HG03469 (cell line): ENCODE data around the gene HOMER1.
"Not testable (repeated sequence)": the region's sequence is repeated elsewhere in the genome, so short reads cannot be mapped to it uniquely, and the experiment has no call there.

ENCODE experiments used
- ATAC-seq: cut with Tn5 transposase; IDR thresholded peaks from one replicate; pipeline ENCODE4 v1.9.1; 2021; ENCODE audit warnings: mild to moderate bottlenecking, moderate library complexity, moderate number of reproducible peaks; ENCODE audit not compliant: unreplicated experiment

The HOMER1 gene

DNA sequence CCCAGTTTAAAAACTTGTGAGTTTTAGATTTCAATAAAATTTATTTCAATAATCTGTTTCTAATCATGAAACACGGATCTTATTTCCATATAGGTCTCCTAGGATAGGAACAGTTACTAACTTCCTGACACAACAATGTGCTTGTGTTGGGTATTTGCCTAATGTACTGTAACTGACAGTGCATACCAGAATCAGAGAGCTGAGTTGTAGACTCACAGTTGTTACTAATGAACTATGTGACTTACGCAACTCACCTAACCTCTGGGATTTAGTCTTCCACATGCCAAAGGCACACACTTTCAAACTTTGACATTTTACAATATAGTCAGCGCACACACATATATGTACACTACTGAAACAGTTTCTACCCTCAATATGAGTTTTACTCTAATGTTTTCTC lies 77.7 kb downstream of the HOMER1 start:
- ATAC-seq = no peak

DNA sequence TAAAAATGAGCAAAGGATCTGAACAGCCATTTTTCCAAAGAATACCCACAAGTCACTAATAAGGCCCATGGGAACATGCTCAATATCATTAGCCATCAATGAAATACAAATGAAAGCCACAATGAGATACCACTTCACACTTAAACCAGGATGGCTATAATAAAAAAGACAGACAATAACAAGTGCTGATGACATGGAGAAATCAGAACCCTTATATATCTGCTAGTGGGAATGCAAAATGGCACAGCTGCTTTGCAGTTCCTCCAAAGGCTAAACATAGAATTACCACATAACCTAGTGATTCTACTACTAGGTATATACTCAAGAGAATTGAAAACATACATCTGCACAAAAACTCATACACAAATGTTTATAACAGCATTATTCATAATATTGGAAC lies 83.7 kb downstream of the HOMER1 start:
- no peak for ATAC-seq

DNA sequence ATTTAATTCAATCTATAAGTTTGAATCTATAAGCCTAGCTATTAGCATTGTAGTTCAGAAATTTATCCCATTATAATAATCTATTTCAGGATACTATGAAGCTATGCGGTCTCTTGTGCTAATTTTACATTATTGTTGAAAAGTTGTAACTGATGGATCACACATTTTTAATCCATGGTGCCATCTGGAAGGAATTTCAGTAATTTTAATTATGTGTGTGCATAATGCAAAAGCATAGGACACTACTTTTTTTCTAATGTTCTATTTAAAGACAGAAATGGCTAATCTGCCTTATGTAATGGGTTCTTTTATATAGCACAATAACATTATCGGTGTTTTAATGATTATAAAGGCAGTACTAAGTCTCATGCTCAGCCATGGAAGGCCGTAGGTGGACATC lies 90.6 kb downstream of the HOMER1 start:
- ATAC-seq = no peak

DNA sequence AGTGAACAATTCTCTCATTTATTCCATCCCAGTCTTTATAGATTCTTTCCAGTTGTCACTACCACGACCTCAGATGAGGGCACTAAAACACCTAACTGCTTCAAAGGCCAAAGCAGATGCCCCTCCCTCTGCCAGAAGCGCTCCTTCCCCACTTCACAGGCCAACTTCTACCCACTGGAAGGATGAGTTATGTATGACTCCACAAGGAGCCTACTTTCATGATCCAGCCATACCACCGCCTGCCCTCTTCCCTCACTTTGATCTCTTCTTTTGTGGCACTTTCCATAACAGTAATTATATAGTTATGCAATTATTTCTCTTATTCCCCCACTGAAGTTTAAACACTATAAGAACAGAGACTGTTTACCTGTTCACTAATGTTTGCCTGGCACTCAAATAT lies 93.7 kb downstream of the HOMER1 start:
- no peak for ATAC-seq

DNA sequence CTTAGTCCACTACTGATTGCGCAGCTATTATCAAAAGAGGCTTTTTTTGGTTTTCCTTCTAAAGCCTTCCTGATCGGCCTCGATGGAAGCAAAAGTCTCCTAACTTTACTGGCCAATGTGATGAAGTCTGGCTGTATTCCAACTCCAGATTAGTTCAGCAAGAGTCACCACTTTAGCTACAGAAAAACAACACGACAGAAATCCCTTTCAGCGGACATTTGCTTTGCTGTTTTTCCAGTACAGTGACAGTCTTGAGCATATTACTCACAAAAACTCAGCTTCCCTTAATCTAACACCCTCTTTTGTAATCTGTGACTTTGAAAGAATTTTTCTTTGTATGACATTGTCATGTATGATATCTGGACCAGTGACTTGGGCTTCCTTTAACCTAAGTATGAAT lies 95.7 kb downstream of the HOMER1 start:
- ATAC-seq = no peak

DNA sequence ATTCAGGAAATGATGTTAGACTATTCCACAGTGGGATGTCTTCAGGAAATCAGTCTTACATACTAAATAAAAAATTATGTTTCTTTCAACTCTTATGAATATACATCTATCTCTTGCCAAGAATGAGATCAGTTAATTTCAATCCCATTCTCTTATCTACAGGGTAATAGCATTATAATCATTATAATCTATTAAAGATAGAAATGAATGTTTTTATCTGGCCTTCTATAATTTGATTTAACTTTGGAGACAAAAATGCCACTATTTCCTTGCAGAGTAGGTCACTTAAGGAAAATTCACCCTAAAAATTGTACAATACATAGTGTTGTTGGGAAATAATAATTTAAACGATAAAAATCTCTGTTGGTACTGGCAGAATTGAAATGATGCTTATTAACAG lies 96.4 kb downstream of the HOMER1 start:
- ATAC-seq = no peak

DNA sequence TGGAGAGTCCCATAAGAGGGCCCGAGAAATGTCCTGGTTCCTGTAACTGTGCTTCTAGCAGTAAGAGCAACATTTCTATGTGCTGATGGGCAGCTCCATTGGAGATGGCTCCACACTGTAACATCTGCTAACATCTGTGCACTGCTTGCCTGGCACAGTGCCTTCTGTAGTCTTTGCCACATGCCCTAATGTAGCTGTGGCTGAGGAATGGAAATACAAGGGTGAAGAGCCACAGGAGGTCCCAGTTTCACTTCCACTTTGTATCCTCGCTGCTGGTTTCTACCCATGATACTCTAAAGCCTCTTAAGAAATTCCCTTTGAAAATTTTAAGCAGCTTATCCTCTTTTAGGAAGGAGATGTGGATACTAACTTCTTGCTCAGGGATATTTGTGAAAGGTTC lies 97.4 kb downstream of the HOMER1 start:
- peak; percentile 86 for ATAC-seq

DNA sequence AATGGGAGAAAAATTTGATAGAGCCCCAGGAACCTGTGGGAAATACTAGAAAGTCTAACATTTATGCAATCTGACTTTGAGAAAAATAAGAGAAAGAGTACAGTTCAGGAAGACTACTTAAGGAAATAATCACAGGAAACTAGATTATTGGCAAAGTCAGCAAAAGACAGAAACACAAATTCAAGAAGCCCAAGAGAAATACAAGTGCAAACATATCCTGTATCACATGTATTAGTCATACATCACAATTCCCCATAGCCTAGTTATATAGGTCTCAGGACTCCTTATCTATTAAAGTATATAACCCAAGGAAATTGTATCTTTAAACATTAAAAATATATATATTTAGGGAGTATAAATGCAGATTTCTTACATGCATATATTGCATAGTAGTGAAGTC lies 100.8 kb downstream of the HOMER1 start:
- no peak for ATAC-seq

DNA sequence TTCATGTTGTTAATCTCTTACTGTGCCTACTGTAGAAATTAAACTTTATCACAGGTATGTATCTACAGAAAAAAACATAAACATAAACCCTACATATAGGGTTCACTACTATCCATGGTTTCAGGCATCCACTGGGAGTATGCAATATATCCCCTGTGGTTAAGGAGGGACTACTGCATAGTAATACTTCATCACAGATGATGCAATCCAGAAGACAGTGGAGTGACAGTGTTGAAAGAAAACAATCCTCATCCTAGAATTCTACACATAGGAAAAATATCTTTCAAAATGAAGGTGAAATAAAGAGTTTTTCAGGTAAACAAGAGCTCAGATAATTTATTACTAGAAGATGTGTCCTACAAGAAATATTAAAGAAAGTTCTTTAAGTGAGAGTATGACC lies 105.9 kb downstream of the HOMER1 start:
- no peak for ATAC-seq

DNA sequence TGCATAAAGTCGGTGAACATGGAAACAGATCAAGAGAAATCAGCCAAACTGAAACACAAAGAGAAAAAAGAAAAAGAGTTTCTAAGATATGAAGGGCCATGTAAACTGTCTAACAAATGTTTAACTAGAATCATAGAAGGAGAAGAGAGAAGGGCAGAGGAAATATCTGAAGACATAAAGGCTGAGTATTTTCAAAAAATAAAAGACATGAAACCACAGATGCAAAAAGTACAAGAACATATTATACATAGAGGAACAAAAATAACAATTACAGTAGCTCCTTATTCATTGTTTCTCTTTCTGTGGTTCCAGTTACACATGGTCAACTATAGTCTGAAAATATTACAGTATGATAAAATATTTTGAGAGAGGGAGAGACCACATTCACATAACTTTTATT lies 106.3 kb downstream of the HOMER1 start:
- no peak for ATAC-seq

DNA sequence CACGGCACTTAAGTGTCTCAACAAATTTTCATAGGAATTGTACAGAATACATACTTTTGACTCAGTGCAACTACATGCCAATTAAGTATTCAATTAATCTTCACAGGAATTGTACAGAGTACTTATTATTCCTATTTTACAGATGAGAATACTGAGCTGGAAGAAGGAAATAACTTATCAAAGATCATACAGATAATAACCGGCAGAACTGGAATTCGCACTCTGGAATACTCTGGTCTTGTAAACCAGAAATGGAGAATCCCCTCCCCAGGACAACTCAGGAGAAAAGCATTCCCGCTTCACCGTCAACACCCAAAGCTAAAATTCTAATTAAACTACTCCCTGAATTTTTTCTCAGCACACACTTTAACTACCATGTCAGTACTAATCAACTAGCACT lies 112.7 kb downstream of the HOMER1 start:
- no peak for ATAC-seq

DNA sequence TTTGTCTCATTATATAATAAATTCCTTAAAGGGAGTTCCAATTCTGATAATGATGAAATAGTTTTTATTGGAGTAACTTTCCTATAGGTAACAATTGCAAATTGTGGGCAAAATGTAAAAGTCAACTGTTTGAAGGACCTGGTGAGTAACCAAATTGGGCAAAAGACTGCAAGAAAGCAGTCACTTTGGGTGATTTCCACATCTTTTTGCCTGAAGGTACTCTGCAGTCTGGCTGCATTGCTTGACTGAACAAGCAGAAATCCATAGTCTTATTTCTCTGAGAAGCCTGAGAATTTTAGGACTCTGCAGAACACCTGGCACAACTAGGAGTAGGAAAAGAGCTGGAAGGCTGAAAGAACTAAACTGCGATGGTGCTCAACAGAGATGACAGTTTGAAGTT lies 114.9 kb downstream of the HOMER1 start:
- no peak for ATAC-seq

DNA sequence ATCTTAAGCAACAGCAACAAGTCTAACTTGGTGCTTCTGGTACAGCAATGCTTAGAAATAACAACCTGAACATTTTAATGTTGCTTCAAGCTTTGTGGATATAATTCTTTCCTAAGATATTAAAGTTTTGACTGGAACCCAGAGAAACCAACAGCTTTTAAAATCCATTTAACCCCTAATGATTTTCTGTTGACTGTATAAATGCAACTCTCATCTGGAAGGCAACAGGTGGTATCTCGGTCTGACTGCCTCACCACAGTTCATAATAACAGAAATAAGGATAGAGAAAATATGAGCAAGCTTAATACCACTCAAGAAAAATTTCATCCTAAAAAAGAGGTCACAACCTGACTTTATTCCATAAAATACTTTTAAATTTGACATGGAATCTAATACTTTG lies 116.9 kb downstream of the HOMER1 start:
- ATAC-seq = no peak

DNA sequence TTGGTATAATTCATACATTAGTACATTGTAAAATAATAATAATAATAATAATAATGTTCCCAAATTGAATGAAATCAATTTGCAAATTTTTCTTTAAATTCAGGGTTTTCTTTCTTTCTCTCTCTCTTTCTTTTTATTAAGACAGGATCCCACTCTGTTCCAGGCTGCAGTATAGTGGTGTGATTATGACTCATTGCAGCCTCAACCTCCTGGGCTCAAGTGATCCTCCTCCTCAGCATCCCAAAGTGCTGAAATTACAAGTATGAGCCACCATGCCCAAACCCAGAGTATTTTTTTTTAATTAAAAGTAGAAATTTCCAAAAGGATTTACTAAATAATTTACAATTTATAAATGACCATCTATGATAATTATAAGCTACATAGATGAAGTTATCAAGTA lies 117.7 kb downstream of the HOMER1 start:
- ATAC-seq = no peak

DNA sequence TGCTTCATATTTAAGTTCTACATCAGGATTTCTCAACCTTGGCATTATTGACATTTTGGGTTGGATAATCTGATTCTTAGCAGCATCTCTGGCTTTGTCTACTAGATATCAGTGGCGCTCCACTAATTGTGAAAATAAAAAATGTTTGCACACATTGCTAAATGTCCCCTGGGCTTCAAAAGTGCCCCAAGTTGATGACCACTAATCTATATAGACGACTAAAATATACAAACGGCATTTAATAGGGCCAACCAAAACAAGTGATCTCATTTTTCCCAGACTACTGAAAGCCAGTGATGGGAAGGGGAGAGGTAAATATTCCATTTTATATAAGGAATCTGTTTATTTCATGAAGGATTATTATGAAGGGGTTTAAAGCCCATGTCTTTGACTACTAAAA lies 118.6 kb downstream of the HOMER1 start:
- no peak for ATAC-seq

DNA sequence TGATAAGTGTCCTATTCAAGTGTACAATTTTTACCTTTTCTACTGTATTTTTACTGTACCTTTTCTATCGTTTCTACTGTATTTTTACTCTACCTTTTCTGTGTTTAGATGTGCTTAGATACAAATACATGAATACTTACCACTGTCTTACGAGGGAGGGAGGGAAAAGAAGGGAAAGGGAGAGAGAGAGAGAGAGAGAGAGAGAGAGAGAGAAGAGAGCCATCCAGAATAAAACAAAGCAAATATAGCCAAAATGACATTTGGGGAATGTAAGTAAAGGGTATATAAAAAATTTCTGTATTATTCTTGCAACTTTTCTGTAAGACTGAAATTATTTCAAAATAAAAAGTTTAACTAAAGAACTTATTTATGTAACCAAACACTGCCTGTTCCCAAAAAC lies 121.2 kb downstream of the HOMER1 start:
- no peak for ATAC-seq

DNA sequence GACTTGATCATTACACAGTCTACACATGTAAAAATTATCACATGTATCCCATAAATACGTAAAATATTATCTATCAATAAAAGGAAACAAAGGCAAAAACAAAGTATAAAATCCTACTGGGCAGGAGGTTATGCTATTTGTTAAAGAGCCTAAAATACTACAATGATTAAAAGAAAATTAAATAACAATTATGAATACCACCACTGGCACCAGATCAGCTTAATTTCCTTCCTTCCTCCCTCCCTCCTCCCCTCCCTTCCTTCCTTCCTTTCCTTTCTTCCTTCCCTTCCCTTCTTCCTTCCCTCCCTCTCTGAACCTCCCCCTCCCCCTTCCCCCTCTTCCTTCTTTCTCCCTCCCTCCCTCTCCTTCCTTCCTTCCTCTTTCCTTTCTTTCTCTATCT lies 127.3 kb downstream of the HOMER1 start:
- no peak for ATAC-seq

DNA sequence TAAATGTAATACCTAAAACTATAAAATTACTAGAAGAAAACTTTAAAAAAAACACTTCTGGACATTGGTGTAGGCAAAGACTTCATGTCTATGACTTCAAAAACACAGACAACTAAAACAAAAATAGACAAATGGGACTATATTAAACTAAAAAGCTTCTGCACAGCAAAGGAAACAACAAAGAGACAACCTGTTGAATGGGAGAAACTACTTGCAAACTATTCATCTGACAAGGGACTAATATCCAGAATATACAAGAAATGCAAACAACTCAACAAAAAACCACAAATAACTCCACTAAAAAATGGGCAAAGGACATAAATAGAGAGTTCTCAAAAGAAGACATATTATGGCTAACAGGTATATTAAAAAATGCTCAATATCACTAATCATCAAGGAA lies 128.8 kb downstream of the HOMER1 start:
- not testable (repeated sequence) for ATAC-seq

DNA sequence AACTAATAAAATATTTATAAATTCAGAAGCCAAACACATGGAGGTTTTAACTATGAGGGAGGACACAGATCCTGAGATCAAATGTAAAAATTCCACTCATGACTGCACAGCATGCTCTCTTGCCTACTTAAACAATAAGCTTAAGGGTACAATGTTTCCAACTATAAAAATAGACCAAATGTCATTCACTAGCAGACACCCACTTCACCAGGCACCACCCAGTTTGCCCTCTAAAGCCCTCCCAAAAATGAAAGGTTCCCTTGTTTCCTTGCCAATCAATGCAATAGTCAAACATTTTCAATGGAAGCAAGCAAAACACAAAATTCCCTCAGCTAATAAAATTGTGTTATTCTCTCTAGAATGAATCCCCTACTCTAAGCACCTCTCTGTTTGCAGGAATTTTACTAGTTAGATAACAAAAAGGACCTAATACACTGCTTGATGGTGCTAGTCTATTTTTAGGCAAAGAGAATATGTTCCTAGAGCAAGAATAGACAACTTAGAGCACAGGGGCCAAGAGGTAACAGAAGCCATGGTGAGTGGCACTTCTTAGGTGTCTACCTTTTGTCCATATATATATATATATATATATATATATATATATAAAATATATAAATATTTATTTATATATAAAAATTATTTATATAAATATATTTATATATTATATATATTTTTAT lies 135.3 kb downstream of the HOMER1 start:
- ATAC-seq = no peak

DNA sequence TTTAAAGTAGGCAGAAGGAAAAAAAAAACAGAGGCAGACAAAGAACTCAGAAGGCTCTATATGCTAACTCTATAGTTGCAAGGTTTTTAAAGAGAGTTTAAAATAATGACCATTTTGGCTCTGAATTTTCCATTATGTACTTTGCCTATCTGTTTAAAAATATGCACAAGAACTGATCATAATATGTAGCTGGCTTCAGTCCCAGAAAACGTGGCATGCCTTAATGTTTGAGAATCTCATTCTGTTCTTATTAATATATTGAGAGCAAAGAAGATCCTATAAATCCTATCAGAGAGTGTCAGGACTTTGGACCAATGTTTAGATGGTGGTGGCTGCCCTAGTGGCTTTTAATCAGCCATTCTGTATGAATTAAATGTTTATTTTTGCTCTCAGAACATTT lies 156.5 kb downstream of the HOMER1 start:
- ATAC-seq = no peak

DNA sequence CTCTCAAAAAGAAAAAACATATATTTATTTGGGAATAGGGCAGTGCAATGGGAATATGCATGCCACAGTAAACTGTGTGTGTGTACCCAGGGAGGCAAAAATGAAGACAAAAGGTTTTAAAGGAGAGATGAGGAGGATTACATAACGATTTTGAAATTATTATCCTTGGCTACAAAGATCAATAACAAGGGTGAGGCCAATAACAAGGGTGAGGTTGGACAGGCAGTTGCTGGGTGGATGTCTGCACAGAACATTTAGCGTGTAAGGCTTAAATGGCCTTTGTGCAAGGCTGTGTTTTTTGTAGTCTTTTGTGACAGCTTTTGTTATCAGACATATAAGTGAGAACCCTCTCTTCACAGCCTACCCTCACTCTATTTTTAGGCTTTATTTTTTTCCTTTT lies 164.1 kb downstream of the HOMER1 start:
- ATAC-seq = no peak

DNA sequence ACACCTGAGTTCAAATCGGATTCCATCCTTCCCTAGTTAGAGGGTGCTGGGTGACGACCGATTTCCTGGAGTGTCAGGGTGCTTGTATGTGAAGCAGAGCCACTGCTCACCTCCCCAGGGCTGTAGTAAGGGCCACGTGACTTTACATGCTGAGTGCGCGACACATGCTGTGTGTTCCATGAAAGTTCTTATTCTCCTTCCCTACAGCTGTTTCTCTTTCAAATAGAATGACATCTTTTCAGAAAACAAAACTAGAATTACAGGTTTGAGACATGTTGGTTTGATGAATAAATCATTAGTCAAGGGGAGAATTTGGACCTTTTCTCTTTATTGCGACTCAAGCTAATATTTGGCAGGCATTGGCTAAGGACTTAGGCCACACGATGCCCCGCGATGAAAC lies 164.9 kb downstream of the HOMER1 start:
- no peak for ATAC-seq

DNA sequence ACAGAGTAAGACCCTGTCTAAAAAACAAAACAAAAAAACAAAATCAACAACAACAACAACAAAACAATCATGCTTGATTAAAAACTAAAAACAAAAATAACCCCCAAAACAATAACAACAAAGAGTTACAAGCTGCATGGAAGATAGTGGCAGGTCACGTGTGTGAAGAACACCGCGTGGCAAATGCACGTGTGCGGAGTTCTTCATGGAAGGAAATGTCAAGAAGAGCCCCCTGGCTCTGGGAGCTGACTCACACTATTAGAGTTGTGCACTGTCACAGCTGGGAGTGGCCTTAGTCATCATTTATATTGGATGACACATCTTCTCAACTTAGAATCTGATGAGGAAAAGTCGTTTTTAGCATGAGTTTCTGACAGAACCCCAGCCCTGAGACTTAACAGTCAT lies 167.5 kb downstream of the HOMER1 start:
- ATAC-seq = no peak
